Endothelial cell of umbilical vein (primary cell): ENCODE data around the gene PUS10. TPM values are rescaled to one million over a fixed set of nuclear protein-coding genes. Genes with fewer than 3 reads are reported as not detected.

ENCODE experiments used
- BruUV-seq: library from RNA; stranded (reverse); fragments of 400-500 nt; replicated peaks from 2 replicates; lab custom pipeline; 2021; lab: Mats Ljungman, UMichigan
- CTCF ChIA-PET: fragments of 300-600, 350-600 bp; sonication (Branson Sonifier 250); formaldehyde crosslinking; loops from one replicate; lab custom pipeline; 2021; ENCODE audit warnings: antibody characterized with exemption, inconsistent platforms; lab: Charles Lee
- POLR2A ChIA-PET: fragments of 300-600, 350-600 bp; sonication (Branson Sonifier 250); formaldehyde crosslinking; loops from one replicate; lab custom pipeline; 2021; ENCODE audit warnings: antibody characterized with exemption, inconsistent platforms; lab: Charles Lee
- DNase-seq: peaks from one replicate; pipeline ENCODE4 v3.0.0-alpha.2; 2011; ENCODE audit warnings: low read depth, low spot score
- FAIRE-seq: peaks from 2 replicates; lab custom pipeline; 2011; peaks lifted over from hg19 to GRCh38; lab: Jason Lieb, UNC
- H2AFZ ChIP-seq: 2 replicates; pipeline ENCODE4 v1.6.0; 2012; ENCODE audit warnings: low read depth, low read length, control low read depth, inconsistent platforms
- H3K27ac ChIP-seq: 2 replicates; pipeline ENCODE4 v1.5.1; 2011; ENCODE audit warnings: low read depth, mild to moderate bottlenecking, control low read depth, low read length, moderate library complexity; ENCODE audit not compliant: insufficient read depth
- H3K27me3 ChIP-seq, 2 experiments: 2 replicates each; pipeline versions ENCODE4 v1.6.0 to v1.6.1; 2011; ENCODE audit warnings: low read length in 2 of 2, mixed read lengths in 1 of 2; ENCODE audit not compliant: control insufficient read depth in 2 of 2, insufficient read depth in 2 of 2
- H3K36me3 ChIP-seq, 2 experiments: 2 replicates in 1 of 2; 3 replicates in 1 of 2; pipeline ENCODE4 v1.5.1; 2011; ENCODE audit warnings: low read length in 2 of 2, mild to moderate bottlenecking in 1 of 2, moderate library complexity in 1 of 2; ENCODE audit not compliant: control insufficient read depth in 2 of 2, insufficient read depth in 2 of 2; ENCODE audit errors: extremely low read depth in 1 of 2
- H3K4me1 ChIP-seq: 3 replicates; pipeline ENCODE4 v1.5.1; 2011; ENCODE audit warnings: mild to moderate bottlenecking, low read length; ENCODE audit not compliant: control insufficient read depth, insufficient read depth; ENCODE audit errors: extremely low read depth
- H3K4me2 ChIP-seq: 2 replicates; pipeline ENCODE4 v1.6.1; 2011; ENCODE audit warnings: low read length, control low read depth, mixed read lengths; ENCODE audit not compliant: insufficient read depth
- H3K4me3 ChIP-seq, 3 experiments: fragments of 200-600 bp in 1 of 3; sonication (generic), shearing (Covaris generic) in 1 of 3; replicated peaks in 1 of 3; 2 replicates each; pipeline ENCODE4 v1.5.1; 2011 to 2016; ENCODE audit warnings: control low read depth in 3 of 3, low read length in 3 of 3, mild to moderate bottlenecking in 2 of 3, inconsistent platforms in 1 of 3, low read depth in 1 of 3, moderate library complexity in 1 of 3; ENCODE audit not compliant: insufficient read depth in 1 of 3
- H3K79me2 ChIP-seq: 2 replicates; pipeline ENCODE4 v1.6.0; 2012; ENCODE audit warnings: low read length, inconsistent platforms; ENCODE audit not compliant: control insufficient read depth, insufficient read depth
- H3K9ac ChIP-seq: replicated peaks from 2 replicates; pipeline ENCODE3; 2011; ENCODE audit warnings: low read length, control low read depth; ENCODE audit not compliant: insufficient read depth; ENCODE audit errors: extremely low read depth
- H3K9me1 ChIP-seq: replicated peaks from 3 replicates; pipeline ENCODE4 v1.6.0; 2011; ENCODE audit warnings: mild to moderate bottlenecking, low read length; ENCODE audit not compliant: control insufficient read depth, insufficient read depth; ENCODE audit errors: extremely low read depth
- H3K9me3 ChIP-seq: replicated peaks from 2 replicates; pipeline ENCODE4 v1.5.1; 2012; ENCODE audit warnings: low read length, inconsistent platforms; ENCODE audit not compliant: control insufficient read depth, insufficient read depth
- H4K20me1 ChIP-seq: replicated peaks from 2 replicates; pipeline ENCODE3; 2011; ENCODE audit warnings: mild to moderate bottlenecking, low read length; ENCODE audit not compliant: control insufficient read depth, insufficient read depth; ENCODE audit errors: extremely low read depth
- EZH2 ChIP-seq: IDR thresholded peaks from 2 replicates; pipeline ENCODE4 v1.6.1; 2012; ENCODE audit warnings: borderline replicate concordance, low read depth, mild to moderate bottlenecking, moderate library complexity, low read length, inconsistent platforms; ENCODE audit not compliant: severe bottlenecking
- FOS ChIP-seq: IDR thresholded peaks from 2 replicates; pipeline ENCODE4 v1.6.1; 2011; ENCODE audit warnings: mild to moderate bottlenecking, low read length, moderate library complexity, borderline replicate concordance; ENCODE audit not compliant: insufficient read depth
- GATA2 ChIP-seq: IDR thresholded peaks from 2 replicates; pipeline ENCODE4 v1.7.0; 2011; ENCODE audit warnings: low read depth, mild to moderate bottlenecking, moderate library complexity, mixed read lengths, low read length; ENCODE audit not compliant: insufficient read length, insufficient read depth
- MYC ChIP-seq: IDR thresholded peaks from one replicate; pipeline ENCODE4 v1.6.1; 2011; ENCODE audit warnings: mild to moderate bottlenecking, low read depth, low read length
- POLR2A ChIP-seq: IDR thresholded peaks from 2 replicates; pipeline ENCODE4 v1.6.1; 2012; ENCODE audit warnings: low read depth, mild to moderate bottlenecking, control low read depth, low read length
- POLR2AphosphoS5 ChIP-seq: IDR thresholded peaks from 2 replicates; pipeline ENCODE4 v1.6.1; 2012; ENCODE audit warnings: low read depth, mild to moderate bottlenecking, control low read depth, low read length, moderate library complexity; ENCODE audit not compliant: insufficient read depth
- dilution Hi-C: fragments of 300-500 bp; cut with MboI; formaldehyde crosslinking; loops from one replicate; pipeline ENCODE4 v1.15.0; 2019; ENCODE audit warnings: low sequenced_read_pairs; ENCODE audit not compliant: extremely low pct_ligation_motif_present
- intact Hi-C: fragments of 100-400 bp; cut with micrococcal nuclease; formaldehyde crosslinking; loops from one replicate; pipeline ENCODE4 v1.10.0; 2022
- polyA plus RNA-seq, 4 experiments: library from polyadenylated mRNA; depleted of rRNA in 3 of 4; stranded (reverse) in 3 of 4; unstranded in 1 of 4; fragments of >200 nt; gene quantifications; 2 replicates each; pipeline versions ENCODE4 v1.2.1 to v1.2.3, GENCODE V29; 2011 to 2012; ENCODE audit warnings: missing spikeins in 1 of 4
- total RNA-seq: library from RNA; stranded (reverse); gene quantifications from 2 replicates; pipeline ENCODE4 v1.2.3, GENCODE V29; 2021
- TF ChIP-seq, protein P1 (sequence below): IDR thresholded peaks from 2 replicates; pipeline ENCODE4 v1.6.1; 2011; ENCODE audit not compliant: insufficient read depth, insufficient read length

The PUS10 gene
- total and polyA plus RNA-seq, 2 donors (not counting 3 experiments of a cell fraction or from before 2014, with no cell fraction given), result 3.7 to 10.3 TPM

DNA sequence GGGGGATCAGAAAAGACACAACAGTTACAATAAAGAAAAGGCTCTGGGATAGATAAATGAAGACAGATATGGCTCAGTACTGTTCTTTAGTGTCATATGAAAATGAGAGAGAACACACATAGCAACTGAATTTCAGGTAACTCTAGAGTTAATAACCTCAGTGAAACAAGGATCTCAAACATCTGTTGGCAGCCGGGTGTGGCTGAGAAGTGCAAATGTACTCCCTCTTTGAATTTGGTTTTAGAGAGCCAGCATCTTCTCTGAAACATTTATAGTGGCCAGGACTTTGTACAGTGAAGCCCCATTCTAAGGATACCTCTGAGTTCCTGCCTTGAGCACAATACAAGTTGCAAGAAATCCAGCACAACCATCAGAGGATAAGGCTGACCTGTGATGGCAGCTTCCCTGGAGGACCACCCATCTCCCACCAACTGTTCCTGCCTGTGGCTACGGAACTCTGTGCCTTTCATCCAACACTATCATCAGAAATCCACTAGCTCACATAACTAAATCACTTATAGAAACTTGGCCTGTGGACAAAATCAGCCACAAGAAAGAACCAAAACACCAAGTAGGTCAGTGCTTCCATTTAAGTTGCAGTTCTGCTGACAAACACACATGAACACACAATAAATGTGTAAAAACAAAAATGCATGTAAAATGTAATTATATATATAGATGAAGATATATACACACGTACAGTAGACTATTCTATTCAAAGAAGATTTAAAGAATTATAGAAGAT is 37.8 kb downstream of the PUS10 start:
- Histone ChIP-seq H3K9ac (no peak overlapping the region), H3K4me2 (no peak overlapping the region), H3K36me3 (no peaks in the 10 kb centered on the region), H3K27ac (no peak overlapping the region), H2AFZ (no peak overlapping the region), H3K9me1 (no peaks in the 10 kb centered on the region), H3K9me3 (no peaks in the 10 kb centered on the region), H3K27me3 (no peaks in the 10 kb centered on the region), H3K4me3 (no peak overlapping the region), H4K20me1 (no peaks in the 10 kb centered on the region), H3K79me2 (no peaks in the 10 kb centered on the region), H3K4me1 (no peaks in the 10 kb centered on the region)
- dilution Hi-C loops, result no loop called here
- CTCF ChIA-PET, result interaction anchor here (1.6 kb wide), 1 partner anchor 19 kb away, joined by 6 read pairs; no protein-coding TSS in a partner anchor
- POLR2A ChIA-PET, result no interaction called here
- TF ChIP-seq GATA2, result no peak
- no peak for TF ChIP-seq POLR2A
- TF ChIP-seq, protein P1, sequence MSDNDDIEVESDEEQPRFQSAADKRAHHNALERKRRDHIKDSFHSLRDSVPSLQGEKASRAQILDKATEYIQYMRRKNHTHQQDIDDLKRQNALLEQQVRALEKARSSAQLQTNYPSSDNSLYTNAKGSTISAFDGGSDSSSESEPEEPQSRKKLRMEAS, result no peak
- TF ChIP-seq FOS, result no peak
- no peak for FAIRE-seq
- no peak for DNase-seq
- intact Hi-C loops, result no loop called here
- BruUV-seq, result no TSS peak

DNA sequence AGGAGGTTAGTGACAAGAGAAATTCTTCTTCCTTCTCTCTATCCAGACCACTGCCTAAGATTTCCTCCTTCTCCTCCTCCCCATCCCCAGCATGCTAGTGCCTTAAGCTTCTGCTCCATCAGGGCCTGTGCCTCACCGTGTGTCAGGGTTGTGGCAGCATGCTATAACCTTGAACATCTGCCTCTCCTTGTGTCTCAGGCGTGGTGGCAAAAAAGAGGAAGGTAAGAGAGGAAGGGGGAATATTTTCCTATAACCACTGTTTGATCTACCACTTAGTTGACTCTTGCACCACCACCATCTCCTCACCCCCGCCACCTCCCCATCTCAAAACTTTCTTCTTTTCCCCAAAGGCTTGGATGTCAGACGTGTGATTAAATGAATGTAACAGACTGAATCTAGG is 38.8 kb downstream of the PUS10 start:
- Histone ChIP-seq H3K4me2 (no peak overlapping the region), H3K79me2 (no peaks in the 10 kb centered on the region), H3K4me3 (no peak overlapping the region), H3K36me3 (no peaks in the 10 kb centered on the region), H2AFZ (no peak overlapping the region), H3K27me3 (no peaks in the 10 kb centered on the region), H4K20me1 (no peaks in the 10 kb centered on the region), H3K9ac (no peak overlapping the region), H3K9me1 (no peaks in the 10 kb centered on the region), H3K9me3 (no peaks in the 10 kb centered on the region), H3K27ac (no peak overlapping the region), H3K4me1 (no peaks in the 10 kb centered on the region)
- DNase-seq (no peak), FAIRE-seq (no peak)
- dilution Hi-C loops (no loop called here), intact Hi-C loops (no loop called here)
- POLR2A ChIA-PET, result no interaction called here
- BruUV-seq, result no TSS peak
- no peak for TF ChIP-seq MYC
- no peak for TF ChIP-seq POLR2A
- TF ChIP-seq FOS, result no peak
- TF ChIP-seq EZH2, result no peak
- TF ChIP-seq POLR2AphosphoS5, result no peak
- no peak for TF ChIP-seq GATA2
- CTCF ChIA-PET, result interaction anchor here (1.6 kb wide), 1 partner anchor 20 kb away, joined by 6 read pairs; no protein-coding TSS in a partner anchor
